ENCODE data around the gene LXN. TPM values are rescaled to one million over a fixed set of nuclear protein-coding genes. Genes with fewer than 3 reads are reported as not detected.

The LXN gene
- total RNA-seq, 4 donors from 2014 or later, result 6.9 to 13.7 (median 10.3) TPM

DNA sequence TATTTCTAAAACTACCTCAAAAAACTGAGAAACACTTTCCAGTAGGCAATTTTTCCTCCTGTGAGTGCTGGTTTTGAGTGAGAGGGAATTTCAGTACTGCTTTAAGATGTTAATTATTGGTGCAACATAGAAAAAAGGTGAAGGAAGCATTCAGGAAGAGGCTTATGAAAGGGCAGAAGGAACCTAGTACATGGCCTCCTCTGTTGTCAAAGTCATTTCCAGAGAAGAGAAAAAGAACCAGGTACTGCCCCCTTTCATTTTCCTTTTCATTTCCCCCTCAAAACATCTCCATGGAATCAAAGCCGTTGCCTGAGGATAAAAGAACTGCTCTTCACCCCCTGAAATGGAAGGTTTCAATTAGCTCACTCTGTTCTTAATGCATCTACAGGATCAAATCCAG is 40.0 kb upstream of the LXN start:
- WGBS, 2 donors, result 56 to 69% methylated on average over 1 of the region's 1 CpG
- intact Hi-C loops (cut with DNase I; ENCODE audit: low total_unique reads), result no loop called here
- TF ChIP-seq POLR2A (IDR thresholded peaks at IDR 0.05), result no peak
- TF ChIP-seq, protein P1, sequence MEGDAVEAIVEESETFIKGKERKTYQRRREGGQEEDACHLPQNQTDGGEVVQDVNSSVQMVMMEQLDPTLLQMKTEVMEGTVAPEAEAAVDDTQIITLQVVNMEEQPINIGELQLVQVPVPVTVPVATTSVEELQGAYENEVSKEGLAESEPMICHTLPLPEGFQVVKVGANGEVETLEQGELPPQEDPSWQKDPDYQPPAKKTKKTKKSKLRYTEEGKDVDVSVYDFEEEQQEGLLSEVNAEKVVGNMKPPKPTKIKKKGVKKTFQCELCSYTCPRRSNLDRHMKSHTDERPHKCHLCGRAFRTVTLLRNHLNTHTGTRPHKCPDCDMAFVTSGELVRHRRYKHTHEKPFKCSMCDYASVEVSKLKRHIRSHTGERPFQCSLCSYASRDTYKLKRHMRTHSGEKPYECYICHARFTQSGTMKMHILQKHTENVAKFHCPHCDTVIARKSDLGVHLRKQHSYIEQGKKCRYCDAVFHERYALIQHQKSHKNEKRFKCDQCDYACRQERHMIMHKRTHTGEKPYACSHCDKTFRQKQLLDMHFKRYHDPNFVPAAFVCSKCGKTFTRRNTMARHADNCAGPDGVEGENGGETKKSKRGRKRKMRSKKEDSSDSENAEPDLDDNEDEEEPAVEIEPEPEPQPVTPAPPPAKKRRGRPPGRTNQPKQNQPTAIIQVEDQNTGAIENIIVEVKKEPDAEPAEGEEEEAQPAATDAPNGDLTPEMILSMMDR (IDR thresholded peaks at IDR 0.05), result no peak

DNA sequence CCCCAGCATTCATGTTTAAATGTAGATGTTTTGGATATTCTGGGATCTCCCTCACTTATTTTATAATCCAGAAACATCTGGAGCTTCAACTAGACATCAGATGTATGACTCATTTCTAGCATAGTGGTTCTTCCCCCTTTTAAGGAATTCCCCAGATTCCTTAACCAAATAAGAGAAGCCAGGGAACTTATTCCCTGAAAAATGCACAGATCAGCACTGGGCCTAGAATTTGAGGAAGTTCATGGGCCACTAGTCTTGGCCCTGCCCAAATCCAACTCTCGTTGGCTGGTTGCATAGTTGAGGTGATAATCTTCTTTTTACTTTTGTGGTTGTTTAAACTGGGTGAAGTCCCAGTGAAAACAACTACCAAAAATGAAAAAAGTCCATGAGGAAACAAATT is 39.4 kb upstream of the LXN start:
- H3K4me3 ChIP-seq (ENCODE audit: low read depth, poor library complexity, severe bottlenecking), result no peak overlapping the region
- TF ChIP-seq, protein P1 (IDR thresholded peaks at IDR 0.05), result no peak
- TF ChIP-seq POLR2A (IDR thresholded peaks at IDR 0.05), result no peak
- intact Hi-C loops (cut with DNase I; ENCODE audit: low total_unique reads), result no loop called here
- DNase-seq (ENCODE audit: low spot score in 2 of 2), result no peak
- WGBS, 2 donors, result 24 to 26% methylated on average over 1 of the region's 1 CpG

More for the DNA sequence above, 40.0 kb upstream of the LXN start:
- no peak for DNase-seq (ENCODE audit: low spot score in 2 of 2)
- no peak overlapping the region for H3K4me3 ChIP-seq (ENCODE audit: low read depth, poor library complexity, severe bottlenecking)

DNA sequence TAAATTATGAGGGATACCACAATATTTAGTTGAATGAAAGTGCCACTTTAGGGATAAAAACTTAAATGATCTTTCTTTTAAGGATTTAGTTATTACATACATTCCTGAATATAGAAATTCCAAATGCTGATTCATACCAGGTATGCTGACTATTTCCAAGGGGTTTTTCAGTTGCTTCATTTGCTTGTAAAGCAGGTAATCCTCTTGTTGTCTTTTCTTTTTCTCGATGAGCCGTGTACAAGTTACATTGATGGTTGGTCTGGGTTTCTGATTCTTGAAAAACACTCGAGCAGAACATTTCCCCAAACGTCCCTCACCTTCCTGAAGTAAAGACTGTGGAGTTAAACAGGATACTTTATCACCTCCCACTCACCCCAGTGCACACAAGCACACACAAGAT is 38.2 kb upstream of the LXN start:
- intact Hi-C loops (cut with DNase I; ENCODE audit: low total_unique reads), result no loop called here
- no peak overlapping the region for H3K4me3 ChIP-seq (ENCODE audit: low read depth, poor library complexity, severe bottlenecking)
- 86 to 87% methylated on average over 4 of the region's 4 CpGs for WGBS, 2 donors
- DNase-seq (ENCODE audit: low spot score in 2 of 2), result no peak
- TF ChIP-seq, protein P1 (IDR thresholded peaks at IDR 0.05), result no peak

DNA sequence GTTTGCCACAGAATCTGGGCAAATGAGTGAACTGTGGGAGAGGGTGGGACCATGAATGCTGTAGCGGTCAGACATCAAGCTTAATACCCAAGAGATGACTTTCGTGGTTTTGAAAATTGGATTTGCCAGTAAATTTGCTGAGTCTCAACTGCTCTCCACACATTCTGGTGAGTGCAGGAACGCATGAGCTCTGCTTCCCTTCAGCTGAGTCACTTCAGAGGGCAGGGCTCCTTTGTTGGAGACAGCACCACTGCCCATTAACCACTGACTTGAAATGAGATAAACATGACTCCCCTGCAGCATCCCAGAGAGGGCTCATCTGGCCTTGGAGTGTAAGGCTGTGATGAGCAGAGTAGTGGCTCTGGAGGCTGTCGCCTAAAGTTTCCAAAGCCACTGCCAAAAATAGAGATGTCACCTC is 37.2 kb upstream of the LXN start:
- WGBS, 2 donors, result 47 to 56% methylated on average over 4 of the region's 4 CpGs
- no peak for DNase-seq (ENCODE audit: low spot score in 2 of 2)
- intact Hi-C loops (cut with DNase I; ENCODE audit: low total_unique reads), result no loop called here
- TF ChIP-seq, protein P1 (IDR thresholded peaks at IDR 0.05), result no peak
- TF ChIP-seq POLR2A (IDR thresholded peaks at IDR 0.05), result no peak
- H3K4me3 ChIP-seq (ENCODE audit: low read depth, poor library complexity, severe bottlenecking), result no peak overlapping the region

DNA sequence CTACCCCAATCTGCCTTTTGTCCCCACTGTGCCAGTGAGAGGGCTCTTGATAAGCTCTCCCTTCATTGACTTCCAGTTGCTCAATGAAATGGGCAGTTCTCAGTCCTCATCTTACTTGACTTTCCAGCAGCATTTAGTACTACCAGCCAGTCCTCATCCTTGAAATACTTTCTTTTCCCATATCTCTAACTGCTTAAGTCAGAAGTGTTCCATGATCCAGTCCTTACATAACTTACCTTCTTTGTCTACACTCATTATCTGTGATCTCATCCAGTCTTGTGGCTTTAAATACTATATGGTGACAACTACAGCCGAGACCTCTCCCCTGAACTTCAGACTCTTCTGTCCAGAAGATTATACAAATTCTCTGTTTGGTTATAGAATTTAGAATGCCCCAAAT is 31.1 kb upstream of the LXN start:
- intact Hi-C loops (cut with DNase I; ENCODE audit: low total_unique reads), result no loop called here
- 100% methylated on average over 1 of the region's 1 CpG for WGBS, 2 donors
- no peak for DNase-seq (ENCODE audit: low spot score in 2 of 2)
- no peak overlapping the region for H3K4me3 ChIP-seq (ENCODE audit: low read depth, poor library complexity, severe bottlenecking)
- TF ChIP-seq, protein P1 (IDR thresholded peaks at IDR 0.05), result no peak
- TF ChIP-seq POLR2A (IDR thresholded peaks at IDR 0.05), result no peak

DNA sequence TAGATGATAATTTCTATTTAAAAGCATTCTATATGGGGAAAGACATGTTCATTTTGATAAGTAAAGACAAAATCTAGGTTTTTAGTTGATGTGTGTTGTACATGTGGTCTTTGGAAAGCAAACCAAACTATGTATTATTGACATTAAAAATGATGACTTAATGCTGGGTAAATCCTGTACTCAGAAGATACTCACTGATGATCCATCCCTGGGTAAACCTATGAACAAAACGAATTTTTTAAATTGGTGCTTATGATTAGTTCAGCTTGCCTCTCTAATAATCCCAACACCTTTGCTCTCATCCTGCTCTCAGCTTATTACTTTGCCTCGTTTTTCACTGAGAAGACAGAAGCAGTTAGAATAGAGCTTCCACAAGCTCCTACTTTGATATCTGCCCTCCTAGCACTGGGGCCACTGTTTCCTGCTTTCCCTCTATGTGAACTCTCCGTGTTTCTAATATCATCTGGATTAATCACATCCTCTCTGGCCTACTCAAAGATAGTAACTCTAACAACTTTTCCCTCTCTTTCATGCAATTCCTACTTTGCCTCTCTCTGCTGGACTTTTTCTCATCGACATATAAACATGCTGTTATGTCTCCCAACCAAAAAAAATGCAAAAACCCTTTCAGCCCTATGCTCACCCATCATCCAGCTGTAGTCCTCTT is 30.5 kb upstream of the LXN start:
- WGBS, 2 donors, result 86 to 89% methylated on average over 4 of the region's 4 CpGs
- intact Hi-C loops (cut with DNase I; ENCODE audit: low total_unique reads), result no loop called here
- H3K4me3 ChIP-seq (ENCODE audit: low read depth, poor library complexity, severe bottlenecking), result no peak overlapping the region
- no peak for TF ChIP-seq POLR2A (IDR thresholded peaks at IDR 0.05)
- TF ChIP-seq, protein P1 (IDR thresholded peaks at IDR 0.05), result no peak
- DNase-seq (ENCODE audit: low spot score in 2 of 2), result no peak
